OCI-LY1 (cell line): ENCODE results near the gene SFRP2.

Source experiments
- H2AFZ ChIP-seq: fragments of 200-600 bp; sonication (generic), shearing (Covaris generic); 2 replicates; pipeline ENCODE4 v1.6.0; 2014; ENCODE audit warnings: antibody characterized with exemption, mild to moderate bottlenecking, low read length
- H3F3A ChIP-seq: fragments of 200-600 bp; sonication (generic), shearing (Covaris generic); 2 replicates; pipeline ENCODE4 v1.6.0; 2014; ENCODE audit warnings: mild to moderate bottlenecking, antibody characterized with exemption, low read length, moderate library complexity; ENCODE audit not compliant: insufficient read depth
- H3K27ac ChIP-seq: fragments of 200-600 bp; sonication (generic); 2 replicates; pipeline ENCODE4 v1.5.1; 2014; ENCODE audit warnings: low read length, mixed run types, mild to moderate bottlenecking, low read depth; ENCODE audit not compliant: poor library complexity, severe bottlenecking
- H3K27me3 ChIP-seq: fragments of 200-600 bp; sonication (generic); 2 replicates; pipeline ENCODE4 v1.6.0; 2014; ENCODE audit warnings: antibody characterized with exemption, mild to moderate bottlenecking, low read length, moderate library complexity; ENCODE audit not compliant: insufficient read depth
- H3K36me3 ChIP-seq: fragments of 200-600 bp; sonication (generic); 2 replicates; pipeline ENCODE4 v1.6.1; 2014; ENCODE audit warnings: mild to moderate bottlenecking, antibody characterized with exemption, low read length, moderate library complexity, mixed read lengths; ENCODE audit not compliant: insufficient read depth
- H3K4me1 ChIP-seq: fragments of 200-600 bp; sonication (generic); 2 replicates; pipeline ENCODE4 v1.5.1; 2014; ENCODE audit warnings: mild to moderate bottlenecking, low read length, moderate library complexity; ENCODE audit not compliant: insufficient read depth, severe bottlenecking
- H3K4me2 ChIP-seq: fragments of 200-600 bp; sonication (generic), shearing (Covaris generic); 2 replicates; pipeline ENCODE4 v1.6.1; 2014; ENCODE audit warnings: low read length
- H3K4me3 ChIP-seq: fragments of 200-600 bp; sonication (generic); 2 replicates; pipeline ENCODE4 v1.5.1; 2014; ENCODE audit warnings: low read length, low read depth, mild to moderate bottlenecking, mixed read lengths; ENCODE audit not compliant: poor library complexity, severe bottlenecking
- H3K79me2 ChIP-seq: fragments of 200-600 bp; shearing (Covaris generic); 2 replicates; pipeline ENCODE4 v1.6.1; 2016; ENCODE audit warnings: mixed run types, low read length, mixed read lengths; ENCODE audit not compliant: insufficient read depth
- H3K9ac ChIP-seq: fragments of 200-600 bp; sonication (generic), shearing (Covaris generic); 2 replicates; pipeline ENCODE4 v1.6.1; 2014; ENCODE audit warnings: mild to moderate bottlenecking, low read length, mixed read lengths
- H3K9me2 ChIP-seq: fragments of 200-600 bp; sonication (generic), shearing (Covaris generic); 2 replicates; pipeline ENCODE4 v1.6.1; 2014; ENCODE audit warnings: low read depth, mild to moderate bottlenecking, low read length, mixed read lengths
- H3K9me3 ChIP-seq: fragments of 200-600 bp; shearing (Covaris generic); 2 replicates; pipeline ENCODE4 v1.6.1; 2014; ENCODE audit warnings: low read length, mixed read lengths
- H4K20me1 ChIP-seq: fragments of 200-600 bp; sonication (generic), shearing (Covaris generic); 2 replicates; pipeline ENCODE4 v1.6.0; 2016; ENCODE audit warnings: mild to moderate bottlenecking, low read length; ENCODE audit not compliant: insufficient read depth
- EZH2 ChIP-seq: fragments of 200-600 bp; sonication (generic), shearing (Covaris generic); IDR thresholded peaks from 2 replicates; pipeline ENCODE4 v1.8.0; 2017; ENCODE audit warnings: borderline replicate concordance, mixed run types, mild to moderate bottlenecking, antibody characterized with exemption, low read length, moderate library complexity, mixed read lengths
- TF ChIP-seq, protein P1 (sequence below): fragments of 200-600 bp; sonication (generic), shearing (Covaris generic); IDR thresholded peaks from 2 replicates; pipeline ENCODE4 v1.5.1; 2017; ENCODE audit warnings: mild to moderate bottlenecking, antibody characterized with exemption, low read length, moderate library complexity, mixed read lengths

Gene SFRP2

DNA sequence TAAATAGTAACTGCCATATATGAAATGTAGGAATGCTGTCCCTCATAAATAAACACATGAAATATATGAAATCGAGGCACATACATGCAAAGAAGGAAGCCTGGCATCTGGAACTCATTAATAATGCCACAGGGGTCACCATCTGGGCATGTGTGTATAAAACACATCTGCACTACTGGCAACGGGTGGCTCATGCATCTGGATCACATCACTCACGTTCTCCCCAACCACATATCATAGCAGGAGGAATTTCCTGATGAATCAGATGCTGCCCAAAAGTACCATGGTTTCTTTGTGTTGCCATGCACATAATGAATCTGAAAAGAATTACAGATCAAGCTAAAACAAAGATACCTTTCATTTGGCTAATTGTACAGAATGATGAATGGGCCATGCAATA is 57.6 kb downstream of the SFRP2 start:
- Histone ChIP-seq H3K27ac (no peak overlapping the region), H3K36me3 (no peaks in the 10 kb centered on the region), H2AFZ (no peak overlapping the region), H3K4me2 (no peak overlapping the region), H3K4me3 (no peak overlapping the region), H3K9me2 (no peaks in the 10 kb centered on the region), H3K27me3 (no peaks in the 10 kb centered on the region), H4K20me1 (no peaks in the 10 kb centered on the region), H3K4me1 (no peaks in the 10 kb centered on the region), H3K79me2 (no peaks in the 10 kb centered on the region), H3K9me3 (no peaks in the 10 kb centered on the region), H3K9ac (no peak overlapping the region), H3F3A (no peaks in the 10 kb centered on the region)
- no peak for TF ChIP-seq EZH2
- TF ChIP-seq, protein P1, sequence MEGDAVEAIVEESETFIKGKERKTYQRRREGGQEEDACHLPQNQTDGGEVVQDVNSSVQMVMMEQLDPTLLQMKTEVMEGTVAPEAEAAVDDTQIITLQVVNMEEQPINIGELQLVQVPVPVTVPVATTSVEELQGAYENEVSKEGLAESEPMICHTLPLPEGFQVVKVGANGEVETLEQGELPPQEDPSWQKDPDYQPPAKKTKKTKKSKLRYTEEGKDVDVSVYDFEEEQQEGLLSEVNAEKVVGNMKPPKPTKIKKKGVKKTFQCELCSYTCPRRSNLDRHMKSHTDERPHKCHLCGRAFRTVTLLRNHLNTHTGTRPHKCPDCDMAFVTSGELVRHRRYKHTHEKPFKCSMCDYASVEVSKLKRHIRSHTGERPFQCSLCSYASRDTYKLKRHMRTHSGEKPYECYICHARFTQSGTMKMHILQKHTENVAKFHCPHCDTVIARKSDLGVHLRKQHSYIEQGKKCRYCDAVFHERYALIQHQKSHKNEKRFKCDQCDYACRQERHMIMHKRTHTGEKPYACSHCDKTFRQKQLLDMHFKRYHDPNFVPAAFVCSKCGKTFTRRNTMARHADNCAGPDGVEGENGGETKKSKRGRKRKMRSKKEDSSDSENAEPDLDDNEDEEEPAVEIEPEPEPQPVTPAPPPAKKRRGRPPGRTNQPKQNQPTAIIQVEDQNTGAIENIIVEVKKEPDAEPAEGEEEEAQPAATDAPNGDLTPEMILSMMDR, result no peak
